HG03457 (cell line): ENCODE data around the gene CCDC178.

ENCODE experiments used
- ATAC-seq: cut with Tn5 transposase; IDR thresholded peaks from one replicate; pipeline ENCODE4 v1.9.1; 2021; ENCODE audit warnings: moderate number of reproducible peaks; ENCODE audit not compliant: unreplicated experiment

Gene CCDC178

DNA sequence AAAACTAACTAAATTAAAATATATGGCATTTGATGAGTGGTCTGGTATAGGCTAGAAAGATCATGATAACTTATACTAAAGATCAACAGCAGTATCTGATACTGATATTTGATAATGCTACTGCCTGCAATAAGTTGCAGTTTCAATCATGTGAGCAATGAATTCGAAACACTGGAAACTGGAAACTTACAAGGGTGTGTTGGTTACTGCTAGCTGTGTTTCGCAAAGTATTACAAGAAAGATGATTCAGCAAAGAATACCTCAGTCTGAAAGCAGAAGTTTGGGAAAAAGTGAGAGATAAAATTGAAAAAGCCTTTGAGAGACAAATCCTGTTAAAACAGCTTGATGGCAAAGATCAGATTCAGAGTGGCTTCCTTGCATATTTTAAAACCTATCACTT is 294.5 kb downstream of the CCDC178 start:
- ATAC-seq: no peak

DNA sequence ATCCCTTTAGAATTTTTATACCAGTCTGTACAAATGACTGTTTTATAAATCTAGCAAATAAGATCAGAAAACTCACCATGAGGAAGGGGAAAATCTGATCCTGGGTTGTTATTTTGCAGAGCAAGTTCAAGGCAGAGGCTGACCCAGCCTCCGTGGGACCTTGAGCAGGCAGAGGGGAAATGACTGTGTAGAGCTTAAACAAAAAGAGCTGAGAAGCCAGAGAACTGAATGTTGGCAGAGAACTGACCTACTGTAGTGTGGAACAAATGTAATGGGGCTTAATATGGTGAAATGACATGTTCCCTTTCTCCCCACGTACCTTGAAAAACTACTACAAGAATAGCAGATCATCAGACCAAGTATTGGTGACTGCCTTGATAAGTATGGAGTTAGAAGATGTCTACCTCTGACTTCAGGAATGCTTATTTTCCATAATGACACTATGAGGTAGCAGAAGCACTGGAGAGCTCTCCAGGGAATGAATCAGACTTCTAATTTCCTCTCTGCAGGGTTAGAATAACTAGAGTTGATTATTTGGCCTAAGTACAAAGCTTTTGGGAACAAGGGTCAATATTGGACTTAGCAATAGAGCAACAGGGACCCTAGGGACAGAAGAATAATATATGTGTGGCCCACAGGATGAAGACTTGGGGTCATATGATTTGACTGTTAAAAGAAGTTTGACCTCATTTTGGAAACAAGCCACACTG is 304.4 kb downstream of the CCDC178 start:
- no peak for ATAC-seq

DNA sequence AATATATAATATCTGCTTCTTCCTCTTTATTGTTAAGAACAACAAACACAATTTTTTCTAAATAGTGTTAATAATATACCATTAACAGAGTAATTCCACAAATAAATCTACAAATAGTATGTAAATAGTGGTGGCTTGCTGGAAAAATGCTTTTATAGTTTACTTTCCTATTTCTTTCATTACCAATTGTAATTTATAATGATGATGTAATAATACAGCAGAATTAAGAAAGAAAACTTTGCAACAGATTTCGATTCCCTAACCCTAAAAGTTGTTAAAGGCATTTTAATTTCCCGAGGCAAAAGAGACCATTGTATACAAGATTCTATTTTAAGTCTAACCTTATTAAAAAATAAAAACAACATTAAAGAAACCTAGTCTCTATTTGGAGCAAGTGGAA is 307.9 kb downstream of the CCDC178 start:
- no peak for ATAC-seq

DNA sequence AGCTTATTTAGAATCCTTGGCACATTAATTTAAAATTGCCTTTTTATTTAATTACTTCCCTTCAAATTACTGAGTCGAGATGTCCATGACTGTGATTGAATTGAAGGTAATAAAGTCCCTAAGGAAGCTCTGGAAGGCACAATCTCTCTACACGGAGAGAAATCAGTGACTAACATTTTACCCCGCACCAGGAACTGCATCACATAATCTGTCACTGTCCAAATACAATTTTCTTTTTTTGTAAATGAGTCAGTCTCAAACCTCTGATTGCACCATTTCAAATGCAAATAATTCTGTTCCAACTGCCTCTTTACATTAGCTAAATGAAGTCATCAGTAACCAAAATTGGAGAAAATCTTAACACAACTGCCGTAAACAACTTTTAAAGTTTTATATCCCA is 311.9 kb downstream of the CCDC178 start:
- no peak for ATAC-seq

DNA sequence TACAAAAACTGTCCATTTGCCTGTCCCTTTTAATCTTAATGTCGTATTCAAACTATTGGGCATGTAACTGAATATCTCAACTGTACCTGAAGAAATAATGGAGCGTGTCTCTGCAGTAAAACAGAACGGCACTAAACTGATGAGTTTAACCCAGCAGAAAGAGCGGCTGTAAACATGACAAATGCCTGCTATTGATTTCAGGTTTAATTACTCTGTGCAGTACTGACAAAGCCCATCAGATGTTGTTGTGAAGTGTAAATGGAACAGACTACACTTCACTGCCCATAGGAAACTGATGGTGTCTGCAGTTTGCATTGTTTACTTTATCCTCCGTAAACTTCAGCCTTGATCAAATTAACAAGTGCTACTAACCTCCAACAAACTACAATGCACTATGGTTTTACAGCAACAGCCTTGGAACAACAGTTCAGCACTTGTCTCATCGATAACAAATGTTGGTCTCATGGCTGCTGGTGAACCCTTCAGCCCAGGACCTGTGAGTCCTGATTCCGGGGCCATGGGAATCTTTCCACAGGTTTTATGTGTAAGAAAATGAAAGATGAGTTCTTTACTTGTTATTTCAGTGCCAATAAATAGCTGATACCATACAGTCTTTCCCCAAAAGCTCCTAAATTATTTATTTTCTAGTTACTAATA is 316.5 kb downstream of the CCDC178 start:
- ATAC-seq: no peak

DNA sequence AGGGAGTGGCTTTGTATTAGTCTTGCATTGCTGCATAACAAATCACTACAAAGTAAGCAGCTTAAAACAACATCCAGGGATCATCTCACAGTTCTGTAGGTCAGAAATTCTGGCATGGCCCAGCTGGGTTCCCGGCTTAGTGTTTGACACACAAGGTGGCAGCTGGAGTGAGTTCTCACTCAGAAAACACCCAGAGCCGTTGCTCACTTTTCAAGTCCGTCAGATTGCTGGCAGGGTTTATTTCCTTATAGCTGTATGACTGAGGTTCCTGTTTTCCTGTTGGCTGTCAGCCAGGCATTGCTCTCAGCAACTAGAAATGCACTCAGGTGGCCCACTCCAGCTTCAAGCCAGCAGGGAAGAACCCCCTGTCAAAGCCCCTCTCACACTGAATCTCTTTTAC is 324.1 kb downstream of the CCDC178 start:
- no peak for ATAC-seq

DNA sequence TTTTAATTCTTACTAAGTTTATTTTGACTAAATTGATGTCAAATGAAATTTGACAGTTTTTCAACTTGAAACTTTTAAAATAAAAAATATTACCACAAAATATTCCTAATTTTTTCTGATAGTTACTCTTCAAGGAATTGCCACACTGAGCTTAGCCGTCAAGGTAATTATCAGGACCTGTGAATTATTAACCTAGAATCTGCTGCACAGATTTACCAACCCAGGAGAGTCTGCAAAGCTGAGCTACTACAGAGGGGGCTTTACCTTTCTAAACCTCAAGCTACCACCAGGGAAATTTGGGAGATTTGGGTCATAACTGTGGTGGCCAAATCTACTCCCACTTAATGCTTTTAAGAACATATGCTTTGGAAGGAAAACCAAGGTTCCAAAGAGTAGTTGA is 324.6 kb downstream of the CCDC178 start:
- no peak for ATAC-seq

DNA sequence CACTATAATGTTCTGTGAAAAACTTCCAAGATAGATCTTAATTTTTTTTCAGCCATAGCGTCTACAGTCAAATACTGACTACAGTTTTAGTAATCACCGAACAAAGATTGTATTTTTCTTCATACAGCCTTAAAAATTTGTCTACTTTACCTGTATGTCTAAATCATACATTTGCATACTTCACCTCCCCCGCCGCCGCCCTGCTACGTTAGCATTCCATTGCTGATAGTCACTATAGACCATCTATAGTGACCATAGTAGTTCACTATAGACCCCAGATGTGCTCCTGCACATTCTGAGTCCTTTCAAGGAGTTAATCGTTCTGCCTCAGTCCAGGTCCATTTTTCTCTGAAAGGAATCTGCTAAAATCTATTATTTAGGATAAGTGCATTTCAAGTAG is 325.0 kb downstream of the CCDC178 start:
- no peak for ATAC-seq

DNA sequence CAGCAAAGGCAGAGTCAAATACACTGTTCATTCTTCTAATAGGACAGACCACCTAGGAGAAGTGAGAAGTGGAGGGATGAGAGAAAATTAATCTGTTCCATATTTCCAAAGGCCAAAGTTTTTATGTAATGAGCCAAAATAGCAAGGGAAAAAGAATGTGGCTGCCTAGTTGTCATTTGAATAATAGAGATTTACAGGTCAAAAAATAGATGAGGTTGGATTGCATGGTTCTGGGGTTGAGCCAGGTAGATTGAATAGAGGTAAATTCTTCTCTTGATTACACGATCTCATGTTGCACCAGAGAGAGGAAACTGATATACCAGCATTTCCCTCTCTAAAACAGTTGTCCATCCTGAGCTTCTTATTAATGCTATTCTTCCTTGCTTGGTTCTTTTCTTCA is 325.8 kb downstream of the CCDC178 start:
- ATAC-seq: no peak

DNA sequence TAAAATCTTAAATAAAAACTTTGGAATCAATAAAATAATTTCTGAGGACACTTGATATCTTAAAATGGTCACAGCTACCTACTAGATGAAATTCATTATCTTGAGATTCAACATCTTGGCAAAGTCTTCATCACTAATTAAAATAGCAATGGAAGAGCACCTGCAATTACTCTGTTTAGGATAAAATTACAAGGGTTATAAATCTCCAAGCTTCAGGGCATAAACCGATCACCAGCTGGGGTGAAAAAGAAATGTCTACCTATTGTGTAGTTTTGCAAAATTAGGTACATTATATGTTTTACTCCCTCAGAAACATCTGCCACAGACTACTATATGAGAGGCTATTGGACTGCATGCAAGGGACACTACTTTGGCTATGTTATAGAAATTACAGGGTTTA is 327.1 kb downstream of the CCDC178 start:
- ATAC-seq: no peak

DNA sequence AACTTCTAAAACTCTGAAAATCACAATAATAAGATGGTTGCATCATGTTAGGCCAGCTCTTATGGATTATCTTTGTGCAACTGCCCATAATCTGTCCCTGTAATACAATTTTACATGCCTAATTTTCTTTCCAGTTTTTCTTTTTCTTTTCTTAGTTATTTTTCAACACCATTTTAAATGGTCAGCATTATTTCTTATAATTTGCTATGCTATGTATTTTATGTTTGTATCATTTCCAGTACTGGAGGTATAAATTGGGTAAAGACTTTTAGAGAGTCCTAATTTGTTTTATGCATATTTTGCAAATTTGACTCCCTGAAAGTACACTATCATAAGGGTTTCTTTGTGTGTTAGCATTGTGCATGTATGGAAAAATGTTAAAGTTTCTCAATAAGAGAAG is 333.0 kb downstream of the CCDC178 start:
- ATAC-seq: no peak

DNA sequence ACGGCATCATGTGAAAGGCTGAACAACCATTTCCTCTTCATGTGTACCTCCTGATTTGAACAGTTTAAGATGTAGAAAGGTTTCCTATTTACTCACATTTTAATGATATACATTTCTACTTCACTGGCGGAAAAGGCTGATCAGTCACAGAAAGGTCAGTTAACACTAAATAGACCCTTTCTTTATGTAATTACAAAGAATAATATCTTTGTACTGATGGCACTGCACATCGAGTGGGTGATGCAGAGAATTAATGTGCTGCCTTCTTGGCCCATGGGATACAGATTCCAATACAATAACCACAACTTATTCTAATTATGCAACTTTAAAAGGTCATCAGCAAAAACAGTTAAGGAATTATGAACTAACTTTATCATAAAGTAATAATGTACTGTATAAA is 339.2 kb downstream of the CCDC178 start:
- ATAC-seq: no peak

DNA sequence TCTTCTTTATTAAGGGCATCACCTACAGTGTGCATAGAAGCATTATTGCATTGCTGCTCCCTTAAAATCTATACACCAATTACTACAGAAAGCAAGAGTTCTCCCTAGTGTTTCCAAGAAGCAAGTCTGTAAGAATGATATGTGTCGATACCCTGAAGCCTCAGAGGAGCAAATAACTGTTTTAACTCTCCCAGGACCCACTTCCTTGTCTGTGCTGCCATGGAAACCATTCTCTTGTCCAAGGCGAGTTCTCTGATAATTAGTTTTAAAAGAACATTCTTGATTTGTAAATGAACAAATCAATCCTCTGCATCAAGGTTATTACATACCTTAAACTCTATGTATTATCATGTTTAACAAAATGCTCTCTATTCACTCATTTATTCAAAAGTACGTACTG is 340.9 kb downstream of the CCDC178 start:
- no peak for ATAC-seq

DNA sequence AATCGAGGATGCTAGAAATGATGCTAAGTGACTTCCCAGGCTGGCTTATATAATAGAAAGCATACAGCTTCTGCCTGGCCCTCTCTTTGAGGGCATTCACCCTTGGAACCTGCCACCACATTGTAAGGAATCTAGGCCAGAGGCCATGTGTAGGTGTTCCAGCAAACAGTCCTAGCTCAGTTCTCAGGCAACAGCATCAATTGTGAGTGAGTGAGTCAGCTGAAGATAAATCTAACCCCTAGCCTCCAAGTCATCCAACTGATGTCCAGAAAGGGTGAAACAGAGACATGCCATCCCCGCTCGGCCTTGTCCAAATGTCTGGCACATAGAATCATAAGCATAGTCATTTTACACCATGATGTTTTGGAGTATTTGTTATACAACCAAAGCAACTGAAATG is 343.4 kb downstream of the CCDC178 start:
- no peak for ATAC-seq

DNA sequence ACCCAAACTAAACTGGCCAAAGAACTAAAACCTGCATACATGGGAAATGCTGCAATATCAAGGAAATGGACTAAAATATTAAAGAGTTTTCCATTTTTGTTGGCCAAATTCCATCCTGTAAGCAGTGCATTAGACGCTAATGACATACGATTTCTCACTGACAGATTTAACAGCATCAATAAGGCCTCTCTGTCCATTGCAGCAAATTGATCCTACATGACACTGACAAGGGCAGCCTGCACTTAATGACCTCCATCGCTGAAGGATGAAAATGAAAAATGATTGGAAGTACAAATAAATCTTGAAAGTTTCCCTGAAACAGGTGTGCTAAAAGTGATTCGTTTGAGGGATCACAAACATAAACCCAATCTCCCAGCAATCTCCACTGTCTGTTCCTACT is 350.1 kb downstream of the CCDC178 start:
- ATAC-seq: no peak

DNA sequence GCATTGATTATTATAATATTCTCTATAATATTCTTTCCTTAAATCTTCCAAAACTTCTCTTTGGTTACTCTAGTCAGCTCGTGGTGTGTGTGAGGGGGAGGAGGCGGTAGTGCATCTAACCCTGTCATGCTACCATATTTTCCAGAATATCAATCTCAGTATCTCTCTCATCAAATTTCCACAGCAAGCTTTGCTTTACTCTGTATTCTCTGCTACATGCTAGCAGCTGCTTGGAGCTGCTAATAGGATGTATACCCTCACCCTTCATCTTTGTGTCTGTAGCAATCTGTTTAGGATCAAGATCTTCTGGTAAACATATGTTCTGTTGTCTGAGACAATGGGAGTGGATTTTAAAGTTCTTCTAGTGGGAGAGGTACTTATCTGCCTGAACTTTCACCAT is 363.9 kb downstream of the CCDC178 start:
- ATAC-seq: no peak

DNA sequence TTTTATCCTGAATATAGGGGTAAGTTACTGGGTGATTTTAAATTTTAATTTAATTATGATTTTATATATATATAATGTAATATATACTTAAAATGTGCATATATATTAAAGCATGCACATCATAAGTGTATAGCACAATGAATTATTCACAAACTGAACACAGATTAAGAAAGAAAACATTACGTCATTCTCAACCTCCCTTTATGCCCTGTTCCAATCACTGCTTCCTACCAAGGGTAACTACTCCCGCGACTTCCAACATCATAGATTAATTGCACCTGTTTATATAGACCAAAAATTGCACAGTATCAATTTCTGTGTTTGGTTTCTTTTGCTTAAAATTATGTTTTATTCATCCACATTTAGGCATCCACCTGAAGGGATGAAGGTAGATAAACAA is 366.4 kb downstream of the CCDC178 start:
- ATAC-seq: no peak

DNA sequence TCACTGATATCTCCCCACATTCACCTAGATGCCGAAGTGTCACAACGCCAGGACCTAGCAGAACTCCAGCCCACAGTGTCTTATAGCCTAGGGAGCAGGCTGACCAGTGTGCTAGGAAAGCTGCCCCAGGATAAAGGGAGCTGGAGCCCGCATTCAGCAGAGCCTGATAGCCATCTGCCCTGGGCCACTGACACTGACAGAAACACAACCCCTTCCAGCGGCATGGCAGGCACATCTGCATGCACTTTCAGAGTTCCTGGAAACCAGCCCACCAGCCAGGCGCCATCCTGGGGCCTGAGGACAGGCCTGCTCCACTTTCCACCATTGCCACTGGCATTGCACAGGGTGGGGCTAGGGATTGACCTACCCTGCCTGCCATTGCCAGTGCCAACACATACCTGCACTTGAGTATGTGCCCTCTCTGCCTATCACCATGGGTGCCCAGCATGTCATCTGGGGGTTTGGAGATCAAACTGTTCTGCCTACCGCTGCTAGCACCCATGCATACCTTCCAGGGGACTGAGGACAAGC is 377.6 kb downstream of the CCDC178 start:
- ATAC-seq: no peak

DNA sequence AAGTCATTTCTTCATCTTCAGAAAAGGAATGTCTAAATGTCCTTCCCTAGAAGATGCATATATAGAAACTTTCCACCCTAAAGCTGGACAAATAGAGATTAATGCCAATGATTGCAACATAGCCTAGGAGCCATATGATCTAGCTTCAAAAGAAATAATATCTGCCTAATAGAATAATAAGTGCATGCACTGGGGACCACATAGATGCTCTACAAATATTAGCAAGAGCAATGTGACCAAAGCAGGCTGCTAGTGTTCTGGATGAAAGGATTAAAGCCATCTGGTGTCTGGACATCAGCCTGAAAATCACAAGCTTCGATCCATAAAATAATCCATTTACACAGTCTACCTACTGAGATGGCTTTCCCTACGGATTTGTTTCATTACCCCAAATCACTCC is 387.6 kb downstream of the CCDC178 start:
- ATAC-seq: no peak

DNA sequence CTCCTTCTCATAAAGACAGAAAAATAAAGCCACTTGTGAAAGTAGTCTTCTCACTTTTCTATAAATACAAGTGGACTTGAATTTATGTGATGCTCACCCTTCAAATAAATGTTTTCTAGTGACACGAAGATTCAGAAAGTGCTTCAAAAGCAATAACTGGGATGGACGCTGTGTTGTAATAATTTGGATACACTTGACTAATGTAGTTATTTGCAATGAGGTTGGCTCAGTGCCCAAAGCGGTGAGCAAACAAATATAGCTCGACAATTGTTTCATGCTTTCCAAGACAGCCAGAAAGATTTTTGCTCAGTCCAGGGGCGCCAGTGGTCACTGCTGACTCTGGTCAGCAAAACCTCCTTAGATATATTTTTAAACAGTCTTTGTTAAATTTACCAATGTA is 389.1 kb downstream of the CCDC178 start:
- no peak for ATAC-seq

DNA sequence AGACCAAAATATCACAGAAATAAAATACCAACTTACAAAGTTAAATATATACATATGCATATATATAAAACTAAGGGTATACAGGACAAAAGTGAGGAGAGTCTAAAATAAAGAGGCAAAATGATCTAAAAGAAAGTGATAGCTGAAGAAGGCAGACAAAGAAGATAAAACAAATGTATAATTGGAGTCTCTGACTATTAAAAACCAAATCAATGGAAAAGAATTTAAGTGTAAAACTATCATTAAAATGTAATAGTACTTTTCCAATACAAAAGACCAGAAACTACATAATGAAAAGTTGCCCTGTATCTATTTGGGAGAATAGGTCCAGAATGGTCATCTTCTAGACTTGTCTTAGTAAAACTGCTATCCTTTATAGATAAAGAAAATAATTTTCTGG is 400.3 kb downstream of the CCDC178 start:
- ATAC-seq: no peak

DNA sequence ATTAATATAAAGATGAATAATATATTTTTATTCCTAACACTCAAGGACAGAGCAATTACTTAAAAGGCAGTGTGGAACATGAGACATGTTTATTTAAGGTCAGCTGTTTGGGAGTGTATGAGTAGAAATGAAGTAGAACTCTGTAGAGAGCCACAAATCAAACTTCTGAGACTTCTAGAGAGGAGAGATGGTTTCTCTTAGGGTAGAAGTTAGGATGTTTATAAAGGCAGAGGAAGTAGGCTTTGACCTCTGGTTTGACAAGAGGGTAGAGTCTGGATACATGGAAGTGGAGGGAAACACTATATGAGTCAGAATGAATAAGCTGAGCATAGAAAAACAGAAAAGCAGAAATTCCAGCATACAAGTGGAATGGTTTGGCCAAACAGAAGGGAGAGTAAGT is 405.6 kb downstream of the CCDC178 start:
- no peak for ATAC-seq

DNA sequence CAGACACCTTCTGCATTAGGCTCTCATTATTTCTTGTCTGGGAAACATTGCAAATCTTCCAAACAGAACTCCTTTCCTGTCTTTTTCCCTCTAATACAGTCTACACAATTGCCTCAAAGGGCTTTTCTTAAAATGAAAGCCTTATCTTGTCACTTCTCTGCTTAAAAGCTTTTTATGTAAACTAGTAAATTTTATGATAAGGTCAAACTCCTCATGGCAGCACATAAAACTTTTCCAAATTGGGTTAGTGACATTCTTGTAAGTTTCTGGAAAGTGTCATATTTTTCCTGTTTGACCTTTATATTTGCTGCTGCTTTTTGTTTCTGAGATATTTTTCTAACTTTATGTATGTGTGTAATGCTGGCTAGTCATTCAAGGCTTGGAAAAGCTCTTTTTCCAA is 406.3 kb downstream of the CCDC178 start:
- no peak for ATAC-seq
